HEK293 (cell line): ENCODE results near the gene TBC1D30.

Source experiments
- CTCF ChIA-PET: fragments of 350-600 bp; formaldehyde crosslinking; extraction: SDS; loops from one replicate; lab custom pipeline; 2021; ENCODE audit warnings: antibody characterized with exemption; lab: Yijun Ruan, JAX
- POLR2A ChIA-PET: fragments of 300-600 bp; formaldehyde crosslinking; extraction: SDS; loops from one replicate; lab custom pipeline; 2020; ENCODE audit warnings: antibody characterized with exemption, inconsistent platforms; lab: Yijun Ruan, JAX
- H3K27ac ChIP-seq: fragments of 200-500 bp; sonication (Bioruptor generic); 2 replicates; pipeline ENCODE4 v1.5.1; 2014; ENCODE audit warnings: low read depth, low read length, control low read depth, inconsistent platforms; ENCODE audit errors: extremely low read depth
- H3K36me3 ChIP-seq, 2 experiments: fragments of 200-500 bp in 1 of 2; sonication (Bioruptor generic) in 1 of 2; 1 replicate in 1 of 2; 2 replicates in 1 of 2; pipeline ENCODE4 v1.5.1; 2014 to 2017; ENCODE audit warnings: inconsistent platforms in 2 of 2, low read length in 2 of 2; ENCODE audit not compliant: control insufficient read depth in 2 of 2, insufficient read depth in 1 of 2
- H3K4me1 ChIP-seq: fragments of 200-500 bp; sonication (Bioruptor generic); 2 replicates; pipeline ENCODE4 v1.5.1; 2014; ENCODE audit warnings: mild to moderate bottlenecking, low read length, inconsistent platforms; ENCODE audit not compliant: control insufficient read depth, insufficient read depth
- H3K4me3 ChIP-seq: 2 replicates; pipeline ENCODE4 v1.5.1; 2011; ENCODE audit warnings: low read depth, mild to moderate bottlenecking, control low read depth, low read length, moderate library complexity
- H3K9me3 ChIP-seq: fragments of 200-500 bp; sonication (Bioruptor generic); 2 replicates; pipeline ENCODE4 v1.5.1; 2014; ENCODE audit warnings: low read depth, low read length, inconsistent platforms; ENCODE audit not compliant: control insufficient read depth, insufficient read depth
- BCL11A ChIP-seq: fragments of 450-650 bp; formaldehyde crosslinking; IDR thresholded peaks from 2 replicates; pipeline ENCODE4 v1.5.1; 2016; ENCODE audit warnings: low read depth, missing biosample characterization, missing genetic modification characterization
- KLF1 ChIP-seq: fragments of 450-650 bp; formaldehyde crosslinking; IDR thresholded peaks from 2 replicates; pipeline ENCODE4 v1.5.1; 2016; ENCODE audit warnings: missing biosample characterization, missing genetic modification characterization
- PRDM1 ChIP-seq: fragments of 450-650 bp; formaldehyde crosslinking; IDR thresholded peaks from 2 replicates; pipeline ENCODE4; 2016; ENCODE audit warnings: missing biosample characterization, missing genetic modification characterization
- TCF7L2 ChIP-seq: IDR thresholded peaks from 2 replicates; pipeline ENCODE4 v1.6.1; 2011; ENCODE audit warnings: low read depth, mild to moderate bottlenecking, inconsistent platforms, low read length, moderate library complexity, borderline replicate concordance
- TSHZ1 ChIP-seq: fragments of 450-650 bp; formaldehyde crosslinking; IDR thresholded peaks from 2 replicates; pipeline ENCODE4 v1.5.1; 2016; ENCODE audit warnings: missing biosample characterization, missing genetic modification characterization, borderline replicate concordance
- YY1 ChIP-seq: fragments of 450-650 bp; formaldehyde crosslinking; IDR thresholded peaks from 2 replicates; pipeline ENCODE4 v1.5.1; 2018; ENCODE audit warnings: missing biosample characterization, missing genetic modification characterization
- YY2 ChIP-seq: fragments of 450-650 bp; formaldehyde crosslinking; IDR thresholded peaks from 2 replicates; pipeline ENCODE4 v1.5.1; 2016; ENCODE audit warnings: missing biosample characterization, missing genetic modification characterization
- ZBTB48 ChIP-seq: fragments of 450-650 bp; formaldehyde crosslinking; IDR thresholded peaks from 2 replicates; pipeline ENCODE4 v1.5.1; 2016; ENCODE audit warnings: missing biosample characterization, missing genetic modification characterization
- ZNF169 ChIP-seq: fragments of 450-650 bp; formaldehyde crosslinking; IDR thresholded peaks from 2 replicates; pipeline ENCODE4 v1.5.1; 2016; ENCODE audit warnings: missing biosample characterization, missing genetic modification characterization
- ZNF23 ChIP-seq: fragments of 450-650 bp; formaldehyde crosslinking; IDR thresholded peaks from 2 replicates; pipeline ENCODE4 v1.5.1; 2016; ENCODE audit warnings: missing biosample characterization, missing genetic modification characterization, borderline replicate concordance
- ZNF274 ChIP-seq, 2 experiments: fragments of 200-500 bp in 1 of 2; fragments of 450-650 bp in 1 of 2; sonication (Bioruptor generic) in 1 of 2; formaldehyde crosslinking in 1 of 2; IDR thresholded peaks; 2 replicates each; pipeline versions ENCODE4 v1.5.1 to v1.6.1; 2014 to 2016; ENCODE audit warnings: borderline replicate concordance in 1 of 2, inconsistent platforms in 1 of 2, low read length in 1 of 2, missing biosample characterization in 1 of 2, missing genetic modification characterization in 1 of 2
- ZNF350 ChIP-seq: fragments of 450-650 bp; formaldehyde crosslinking; IDR thresholded peaks from 2 replicates; pipeline ENCODE4 v1.5.0; 2017; ENCODE audit warnings: missing biosample characterization, mild to moderate bottlenecking, missing genetic modification characterization
- ZNF354C ChIP-seq: fragments of 450-650 bp; formaldehyde crosslinking; IDR thresholded peaks from 2 replicates; pipeline ENCODE4 v1.5.1; 2016; ENCODE audit warnings: missing biosample characterization, missing genetic modification characterization, low read depth, borderline replicate concordance
- ZNF530 ChIP-seq: fragments of 450-650 bp; formaldehyde crosslinking; IDR thresholded peaks from 2 replicates; pipeline ENCODE4 v1.5.1; 2016; ENCODE audit warnings: low read depth, missing biosample characterization, missing genetic modification characterization
- ZNF558 ChIP-seq: fragments of 450-650 bp; formaldehyde crosslinking; IDR thresholded peaks from 2 replicates; pipeline ENCODE4 v1.5.1; 2016; ENCODE audit warnings: missing biosample characterization, missing genetic modification characterization
- ZNF624 ChIP-seq: fragments of 450-650 bp; formaldehyde crosslinking; IDR thresholded peaks from 2 replicates; pipeline ENCODE4 v1.5.1; 2017; ENCODE audit warnings: missing biosample characterization, missing genetic modification characterization
- ZNF660 ChIP-seq: fragments of 450-650 bp; IDR thresholded peaks from 2 replicates; pipeline ENCODE4 v1.5.1; 2018; ENCODE audit warnings: missing biosample characterization, mild to moderate bottlenecking, missing genetic modification characterization
- ZNF664 ChIP-seq: fragments of 450-650 bp; formaldehyde crosslinking; IDR thresholded peaks from 2 replicates; pipeline ENCODE4 v1.5.1; 2016; ENCODE audit warnings: missing biosample characterization, missing genetic modification characterization
- ZNF701 ChIP-seq: fragments of 450-650 bp; formaldehyde crosslinking; IDR thresholded peaks from 2 replicates; pipeline ENCODE4 v1.5.1; 2016; ENCODE audit warnings: missing biosample characterization, missing genetic modification characterization
- ZNF76 ChIP-seq: fragments of 450-650 bp; formaldehyde crosslinking; IDR thresholded peaks from 2 replicates; pipeline ENCODE4; 2016; ENCODE audit warnings: low read depth, missing biosample characterization, missing genetic modification characterization, borderline replicate concordance
- ZNF843 ChIP-seq: fragments of 450-650 bp; formaldehyde crosslinking; IDR thresholded peaks from 2 replicates; pipeline ENCODE4 v1.5.1; 2016; ENCODE audit warnings: missing biosample characterization, missing genetic modification characterization
- TF ChIP-seq, protein P1 (sequence below): fragments of 450-650 bp; IDR thresholded peaks from 2 replicates; pipeline ENCODE4 v1.5.1; 2018; ENCODE audit warnings: missing biosample characterization, mild to moderate bottlenecking, missing genetic modification characterization
- TF ChIP-seq, protein P2 (sequence below): fragments of 450-650 bp; formaldehyde crosslinking; conservative IDR thresholded peaks from 2 replicates; pipeline ENCODE4 v1.5.1; 2016; ENCODE audit warnings: low read depth, missing biosample characterization, missing genetic modification characterization

TBC1D30 gene

DNA sequence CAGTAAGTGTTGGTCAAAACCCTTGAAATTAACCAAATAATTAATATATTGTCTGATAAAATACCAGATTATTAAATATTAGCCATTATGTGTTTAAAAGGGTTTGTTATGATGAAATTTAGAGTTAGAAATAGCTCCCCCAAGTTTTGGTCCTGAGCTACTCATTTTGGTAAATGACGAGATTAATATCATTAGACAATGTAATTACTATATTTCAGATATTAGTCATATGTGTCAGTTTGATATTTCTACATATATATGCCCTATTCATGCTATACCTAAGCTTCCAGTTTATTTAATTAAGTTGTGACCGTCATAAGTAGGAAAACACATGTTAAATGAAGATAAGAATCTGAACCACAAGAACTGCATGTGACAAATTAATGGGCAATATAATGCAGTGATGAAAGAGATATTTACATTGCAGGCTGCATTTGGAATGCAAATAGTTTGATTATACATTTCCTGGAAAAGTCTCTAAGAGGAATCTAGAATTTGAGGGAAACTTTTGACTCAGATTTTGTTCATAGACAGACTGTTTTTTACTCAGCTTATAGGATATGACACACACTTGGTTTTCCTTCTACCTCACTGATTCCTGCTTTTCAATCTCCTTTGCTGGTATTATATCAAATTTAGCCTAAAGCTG is 70.5 kb downstream of the TBC1D30 start:
- H3K9me3 ChIP-seq: no peaks in the 10 kb centered on the region
- no peak for TF ChIP-seq ZNF354C
- no peak for TF ChIP-seq ZNF274 (IDR thresholded peaks at IDR 0.05; ENCODE audit: low read length)
- no peak for TF ChIP-seq ZNF274 (tag by site-specific recombination; IDR thresholded peaks at IDR 0.05; ENCODE audit: borderline replicate concordance)
- TF ChIP-seq, protein P1, sequence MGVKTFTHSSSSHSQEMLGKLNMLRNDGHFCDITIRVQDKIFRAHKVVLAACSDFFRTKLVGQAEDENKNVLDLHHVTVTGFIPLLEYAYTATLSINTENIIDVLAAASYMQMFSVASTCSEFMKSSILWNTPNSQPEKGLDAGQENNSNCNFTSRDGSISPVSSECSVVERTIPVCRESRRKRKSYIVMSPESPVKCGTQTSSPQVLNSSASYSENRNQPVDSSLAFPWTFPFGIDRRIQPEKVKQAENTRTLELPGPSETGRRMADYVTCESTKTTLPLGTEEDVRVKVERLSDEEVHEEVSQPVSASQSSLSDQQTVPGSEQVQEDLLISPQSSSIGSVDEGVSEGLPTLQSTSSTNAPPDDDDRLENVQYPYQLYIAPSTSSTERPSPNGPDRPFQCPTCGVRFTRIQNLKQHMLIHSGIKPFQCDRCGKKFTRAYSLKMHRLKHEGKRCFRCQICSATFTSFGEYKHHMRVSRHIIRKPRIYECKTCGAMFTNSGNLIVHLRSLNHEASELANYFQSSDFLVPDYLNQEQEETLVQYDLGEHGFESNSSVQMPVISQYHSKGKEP (tag by site-specific recombination): 0 out of 2 replicates have a peak, but pooled peaks have one; percentile 10
- no peaks in the 10 kb centered on the region for H3K4me1 ChIP-seq
- no peak overlapping the region for H3K27ac ChIP-seq
- H3K4me3 ChIP-seq: no peak overlapping the region
- CTCF ChIA-PET: interaction anchor here (1.3 to 2.7 kb wide), 5 partner anchors 93 to 229 kb away, joined by 4 to 22 read pairs (median 10); partner anchors contain the start of gene WIF1
- no peaks in the 10 kb centered on the region for H3K36me3 ChIP-seq
- POLR2A ChIA-PET: no interaction called here

DNA sequence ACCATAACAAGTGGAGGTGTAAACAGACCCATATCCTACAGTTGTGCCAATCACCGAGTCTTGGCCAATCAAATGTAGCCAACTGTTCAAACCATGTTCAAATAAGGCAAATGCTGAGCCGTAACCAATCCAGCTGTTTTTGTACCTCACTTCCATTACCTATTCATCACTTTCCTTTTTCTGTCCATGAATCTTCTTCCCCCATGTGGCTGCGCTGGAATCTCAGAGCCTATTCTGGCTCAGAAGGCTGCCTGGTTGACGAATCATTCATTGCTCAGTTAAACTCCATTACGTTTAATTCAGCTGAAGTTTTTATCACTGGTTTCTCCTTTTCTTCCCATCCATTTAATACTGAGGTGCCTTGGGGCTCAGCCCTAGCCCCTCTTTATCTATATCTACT is 71.1 kb downstream of the TBC1D30 start:
- CTCF ChIA-PET: interaction anchor here (1.3 to 2.7 kb wide), 4 partner anchors 94 to 228 kb away, joined by 4 to 22 read pairs (median 12); no protein-coding TSS in a partner anchor
- Histone ChIP-seq H3K27ac (no peak overlapping the region), H3K4me1 (no peaks in the 10 kb centered on the region), H3K4me3 (no peak overlapping the region), H3K36me3 (no peaks in the 10 kb centered on the region), H3K9me3 (no peaks in the 10 kb centered on the region)
- POLR2A ChIA-PET: no interaction called here
- TF ChIP-seq ZNF23 (no peak), YY2 (no peak), ZNF530 (tag by site-specific recombination) (no peak), TCF7L2 (no peak), ZNF843 (no peak), ZNF660 (tag by site-specific recombination) (no peak), KLF1 (tag by site-specific recombination) (no peak), ZNF701 (tag by site-specific recombination) (no peak), ZNF664 (tag by site-specific recombination) (no peak), BCL11A (tag by site-specific recombination) (no peak), PRDM1 (no peak)
- TF ChIP-seq, all 188 proteins: peak for 0

- Histone ChIP-seq H3K4me3 (no peak overlapping the region), H3K36me3 (no peaks in the 10 kb centered on the region), H3K9me3 (no peaks in the 10 kb centered on the region), H3K4me1 (peaks cover 5% of the 10 kb centered on the region; the same call in 1 of the 2 replicates), H3K27ac (no peak overlapping the region)
- CTCF ChIA-PET: interaction anchor here (0.9 to 1.1 kb wide), 2 partner anchors 10 to 223 kb away, joined by 3 read pairs; no protein-coding TSS in a partner anchor
- POLR2A ChIA-PET: no interaction called here
- TF ChIP-seq ZNF350 (tag by site-specific recombination): no peak
- TF ChIP-seq ZNF76 (tag by site-specific recombination): no peak
- no peak for TF ChIP-seq ZNF169 (tag by site-specific recombination)
- no peak for TF ChIP-seq TSHZ1 (tag by site-specific recombination)
- no peak for TF ChIP-seq YY1
- TF ChIP-seq ZNF843: no peak
- TF ChIP-seq ZNF624 (tag by site-specific recombination): no peak
- no peak for TF ChIP-seq ZBTB48 (tag by site-specific recombination)
- TF ChIP-seq ZNF558 (tag by site-specific recombination): no peak
- TF ChIP-seq TCF7L2: no peak
- TF ChIP-seq, protein P2, sequence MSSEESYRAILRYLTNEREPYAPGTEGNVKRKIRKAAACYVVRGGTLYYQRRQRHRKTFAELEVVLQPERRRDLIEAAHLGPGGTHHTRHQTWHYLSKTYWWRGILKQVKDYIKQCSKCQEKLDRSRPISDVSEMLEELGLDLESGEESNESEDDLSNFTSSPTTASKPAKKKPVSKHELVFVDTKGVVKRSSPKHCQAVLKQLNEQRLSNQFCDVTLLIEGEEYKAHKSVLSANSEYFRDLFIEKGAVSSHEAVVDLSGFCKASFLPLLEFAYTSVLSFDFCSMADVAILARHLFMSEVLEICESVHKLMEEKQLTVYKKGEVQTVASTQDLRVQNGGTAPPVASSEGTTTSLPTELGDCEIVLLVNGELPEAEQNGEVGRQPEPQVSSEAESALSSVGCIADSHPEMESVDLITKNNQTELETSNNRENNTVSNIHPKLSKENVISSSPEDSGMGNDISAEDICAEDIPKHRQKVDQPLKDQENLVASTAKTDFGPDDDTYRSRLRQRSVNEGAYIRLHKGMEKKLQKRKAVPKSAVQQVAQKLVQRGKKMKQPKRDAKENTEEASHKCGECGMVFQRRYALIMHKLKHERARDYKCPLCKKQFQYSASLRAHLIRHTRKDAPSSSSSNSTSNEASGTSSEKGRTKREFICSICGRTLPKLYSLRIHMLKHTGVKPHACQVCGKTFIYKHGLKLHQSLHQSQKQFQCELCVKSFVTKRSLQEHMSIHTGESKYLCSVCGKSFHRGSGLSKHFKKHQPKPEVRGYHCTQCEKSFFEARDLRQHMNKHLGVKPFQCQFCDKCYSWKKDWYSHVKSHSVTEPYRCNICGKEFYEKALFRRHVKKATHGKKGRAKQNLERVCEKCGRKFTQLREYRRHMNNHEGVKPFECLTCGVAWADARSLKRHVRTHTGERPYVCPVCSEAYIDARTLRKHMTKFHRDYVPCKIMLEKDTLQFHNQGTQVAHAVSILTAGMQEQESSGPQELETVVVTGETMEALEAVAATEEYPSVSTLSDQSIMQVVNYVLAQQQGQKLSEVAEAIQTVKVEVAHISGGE (tag by site-specific recombination): no peak
Observed at GRCh38 chr12:64900540-64900939, 76.1 kb downstream of the TBC1D30 start.
